Measurements from ENCODE around the gene NTM.
A peak's percentile ranks its signal among the peaks of the same experiment; 100 is the strongest.

The NTM gene

GRCh38 chr11:131764649-131765048 lies 394.2 kb downstream of the NTM start:
- no peak for DNase-seq (ENCODE audit: low read depth)
- no peak overlapping the region for H3K4me3 ChIP-seq (ENCODE audit: low read depth, low read length)

GRCh38 chr11:131766637-131767036 lies 396.2 kb downstream of the NTM start:
- H3K4me3 ChIP-seq (ENCODE audit: low read depth, low read length): no peak overlapping the region
- no peak for DNase-seq (ENCODE audit: low read depth)

GRCh38 chr11:131767421-131767820 lies 397.0 kb downstream of the NTM start:
- DNase-seq (ENCODE audit: low read depth): no peak
- no peak overlapping the region for H3K4me3 ChIP-seq (ENCODE audit: low read depth, low read length)

- DNase-seq (ENCODE audit: low read depth): peak; percentile 39
- H3K4me3 ChIP-seq (ENCODE audit: low read depth, low read length): no peak overlapping the region
These were observed 400.4 kb downstream of the NTM start for GRCh38 chr11:131770801-131771200.

- no peak overlapping the region for H3K4me3 ChIP-seq (ENCODE audit: low read depth, low read length)
- no peak for DNase-seq (ENCODE audit: low read depth)
These were observed 401.1 kb downstream of the NTM start for GRCh38 chr11:131771471-131771870.

- no peak overlapping the region for H3K4me3 ChIP-seq (ENCODE audit: low read depth, low read length)
- peak; percentile 64 for DNase-seq (ENCODE audit: low read depth)
These were observed 403.2 kb downstream of the NTM start for GRCh38 chr11:131773626-131774025.

- H3K4me3 ChIP-seq (ENCODE audit: low read depth, low read length): no peak overlapping the region
- DNase-seq (ENCODE audit: low read depth): no peak
These were observed 405.8 kb downstream of the NTM start for GRCh38 chr11:131776211-131776610.

GRCh38 chr11:131785801-131786200 lies 415.4 kb downstream of the NTM start:
- no peak overlapping the region for H3K4me3 ChIP-seq (ENCODE audit: low read depth, low read length)
- DNase-seq (ENCODE audit: low read depth): no peak

GRCh38 chr11:131787119-131787518 lies 416.7 kb downstream of the NTM start:
- DNase-seq (ENCODE audit: low read depth): no peak
- H3K4me3 ChIP-seq (ENCODE audit: low read depth, low read length): no peak overlapping the region

GRCh38 chr11:131790586-131790985 lies 420.2 kb downstream of the NTM start:
- peak; percentile 48 for DNase-seq (ENCODE audit: low read depth)
- no peak overlapping the region for H3K4me3 ChIP-seq (ENCODE audit: low read depth, low read length)

GRCh38 chr11:131792243-131792642 lies 421.8 kb downstream of the NTM start:
- DNase-seq (ENCODE audit: low read depth): no peak
- no peak overlapping the region for H3K4me3 ChIP-seq (ENCODE audit: low read depth, low read length)

GRCh38 chr11:131796089-131796488 lies 425.7 kb downstream of the NTM start:
- no peak for DNase-seq (ENCODE audit: low read depth)
- no peak overlapping the region for H3K4me3 ChIP-seq (ENCODE audit: low read depth, low read length)

- H3K4me3 ChIP-seq (ENCODE audit: low read depth, low read length): no peak overlapping the region
- DNase-seq (ENCODE audit: low read depth): no peak
These were observed 426.1 kb downstream of the NTM start for GRCh38 chr11:131796541-131796940.

GRCh38 chr11:131800452-131800851 lies 430.0 kb downstream of the NTM start:
- no peak overlapping the region for H3K4me3 ChIP-seq (ENCODE audit: low read depth, low read length)
- DNase-seq (ENCODE audit: low read depth): no peak

- no peak for DNase-seq (ENCODE audit: low read depth)
- no peak overlapping the region for H3K4me3 ChIP-seq (ENCODE audit: low read depth, low read length)
These were observed 432.2 kb downstream of the NTM start for GRCh38 chr11:131802440-131803115.

GRCh38 chr11:131807876-131808275 lies 437.5 kb downstream of the NTM start:
- no peak for DNase-seq (ENCODE audit: low read depth)
- H3K4me3 ChIP-seq (ENCODE audit: low read depth, low read length): no peak overlapping the region

GRCh38 chr11:131808470-131808869 lies 438.1 kb downstream of the NTM start:
- no peak for DNase-seq (ENCODE audit: low read depth)
- H3K4me3 ChIP-seq (ENCODE audit: low read depth, low read length): no peak overlapping the region

- DNase-seq (ENCODE audit: low read depth): no peak
- no peak overlapping the region for H3K4me3 ChIP-seq (ENCODE audit: low read depth, low read length)
These were observed 438.9 kb downstream of the NTM start for GRCh38 chr11:131809203-131809918.

- H3K4me3 ChIP-seq (ENCODE audit: low read depth, low read length): no peak overlapping the region
- no peak for DNase-seq (ENCODE audit: low read depth)
These were observed 440.1 kb downstream of the NTM start for GRCh38 chr11:131810541-131810940.

- H3K4me3 ChIP-seq (ENCODE audit: low read depth, low read length): no peak overlapping the region
- DNase-seq (ENCODE audit: low read depth): no peak
These were observed 441.0 kb downstream of the NTM start for GRCh38 chr11:131811383-131811782.

- DNase-seq (ENCODE audit: low read depth): no peak
- no peak overlapping the region for H3K4me3 ChIP-seq (ENCODE audit: low read depth, low read length)
These were observed 443.7 kb downstream of the NTM start for GRCh38 chr11:131814108-131814507.

Measured in skeletal muscle cell (primary cell).